ENCODE data around the gene ZNF780A.

DNA sequence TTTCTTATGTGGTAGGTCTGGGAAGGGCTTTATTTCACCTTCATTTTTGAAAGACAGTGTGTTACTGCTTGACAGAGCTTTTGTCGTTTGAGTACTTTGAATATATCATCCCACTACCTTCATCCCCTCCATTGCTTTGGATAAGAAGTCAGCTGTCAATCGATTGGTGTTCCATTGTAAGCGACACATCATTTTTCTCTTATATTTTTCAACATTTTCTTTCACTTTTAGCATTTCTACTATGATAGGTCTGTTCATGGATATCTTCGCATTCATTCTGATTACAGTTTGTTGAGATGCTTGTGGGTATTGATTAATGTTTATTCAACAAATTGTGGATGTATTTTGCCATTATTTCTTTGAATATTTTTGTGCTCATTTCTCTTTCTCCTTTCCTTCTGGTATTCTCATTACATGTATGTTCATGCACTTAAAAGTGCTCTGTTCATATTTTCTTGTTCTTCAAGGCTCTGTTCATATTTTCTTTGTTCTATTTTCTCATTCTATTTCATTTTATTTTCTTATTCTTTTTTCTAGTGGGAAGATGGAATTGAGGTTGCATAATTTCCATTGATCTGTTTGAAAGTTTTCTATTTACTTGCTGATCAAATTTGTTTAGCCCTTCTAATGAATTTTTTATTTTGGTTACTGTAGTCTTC lies 64.7 kb downstream of the ZNF780A start:
- TF ChIP-seq, protein P1, sequence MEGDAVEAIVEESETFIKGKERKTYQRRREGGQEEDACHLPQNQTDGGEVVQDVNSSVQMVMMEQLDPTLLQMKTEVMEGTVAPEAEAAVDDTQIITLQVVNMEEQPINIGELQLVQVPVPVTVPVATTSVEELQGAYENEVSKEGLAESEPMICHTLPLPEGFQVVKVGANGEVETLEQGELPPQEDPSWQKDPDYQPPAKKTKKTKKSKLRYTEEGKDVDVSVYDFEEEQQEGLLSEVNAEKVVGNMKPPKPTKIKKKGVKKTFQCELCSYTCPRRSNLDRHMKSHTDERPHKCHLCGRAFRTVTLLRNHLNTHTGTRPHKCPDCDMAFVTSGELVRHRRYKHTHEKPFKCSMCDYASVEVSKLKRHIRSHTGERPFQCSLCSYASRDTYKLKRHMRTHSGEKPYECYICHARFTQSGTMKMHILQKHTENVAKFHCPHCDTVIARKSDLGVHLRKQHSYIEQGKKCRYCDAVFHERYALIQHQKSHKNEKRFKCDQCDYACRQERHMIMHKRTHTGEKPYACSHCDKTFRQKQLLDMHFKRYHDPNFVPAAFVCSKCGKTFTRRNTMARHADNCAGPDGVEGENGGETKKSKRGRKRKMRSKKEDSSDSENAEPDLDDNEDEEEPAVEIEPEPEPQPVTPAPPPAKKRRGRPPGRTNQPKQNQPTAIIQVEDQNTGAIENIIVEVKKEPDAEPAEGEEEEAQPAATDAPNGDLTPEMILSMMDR (IDR thresholded peaks at IDR 0.05; ENCODE audit: insufficient read depth, low read length), result no peak
- TF ChIP-seq POLR2AphosphoS5 (IDR thresholded peaks at IDR 0.05; ENCODE audit: low read depth), result no peak
